ENCODE data around the gene ATP1A2.
A peak's percentile ranks its signal among the peaks of the same experiment; 100 is the strongest.

The ATP1A2 gene

GRCh38 chr1:160085686-160086455 lies 29.7 kb upstream of the ATP1A2 start:
- DNase-seq = peak; percentile 59 to 94

- DNase-seq = no peak
Observed at GRCh38 chr1:160086456-160086892, 29.1 kb upstream of the ATP1A2 start.

- DNase-seq = no peak
Observed at GRCh38 chr1:160087118-160087662, 28.4 kb upstream of the ATP1A2 start.

GRCh38 chr1:160089883-160090282 lies 25.7 kb upstream of the ATP1A2 start:
- DNase-seq = no peak

- DNase-seq = no peak
Observed at GRCh38 chr1:160090760-160091159, 24.8 kb upstream of the ATP1A2 start.

- DNase-seq = no peak
Observed at GRCh38 chr1:160091666-160092223, 23.8 kb upstream of the ATP1A2 start.

- no peak for DNase-seq
Observed at GRCh38 chr1:160092366-160093068, 23.0 kb upstream of the ATP1A2 start.

GRCh38 chr1:160093069-160093395 lies 22.5 kb upstream of the ATP1A2 start:
- no peak for DNase-seq

- DNase-seq = no peak
Observed at GRCh38 chr1:160093624-160094290, 21.8 kb upstream of the ATP1A2 start.

GRCh38 chr1:160094291-160094625 lies 21.3 kb upstream of the ATP1A2 start:
- DNase-seq = no peak

- DNase-seq = no peak
Observed at GRCh38 chr1:160094806-160095205, 20.8 kb upstream of the ATP1A2 start.

GRCh38 chr1:160095382-160096105 lies 20.0 kb upstream of the ATP1A2 start:
- no peak for DNase-seq

- peak; percentile 77 to 96 for DNase-seq
Observed at GRCh38 chr1:160096274-160097116, 19.1 kb upstream of the ATP1A2 start.

- peak; percentile 64 to 84 for DNase-seq
Observed at GRCh38 chr1:160097151-160097910, 18.2 kb upstream of the ATP1A2 start.

- DNase-seq = peak; percentile 76 to 86
Observed at GRCh38 chr1:160097911-160098851, 17.4 kb upstream of the ATP1A2 start, which contains the start of gene IGSF8. Gene IGSF8, minus strand, starts transcription at chr1:160098619. Its CDS starts 147 bp downstream, at chr1:160098472.

GRCh38 chr1:160098852-160099561 lies 16.6 kb upstream of the ATP1A2 start:
- peak; percentile 91 to 97 for DNase-seq

GRCh38 chr1:160099716-160100375 lies 15.7 kb upstream of the ATP1A2 start:
- DNase-seq = no peak

GRCh38 chr1:160101037-160101716 lies 14.4 kb upstream of the ATP1A2 start:
- DNase-seq = peak; percentile 81 to 84
